ENCODE data around the gene PROK1. TPM values are rescaled to one million over a fixed set of nuclear protein-coding genes. Genes with fewer than 3 reads are reported as not detected.

PROK1 gene
- total and polyA plus RNA-seq, 2 of the 13 experiments (the other 11 are each of a cell fraction or from before 2014, with no cell fraction given), result 0.07 TPM; not detected in 1

- no peak for TF ChIP-seq POGZ (CRISPR knock-in tag; IDR thresholded peaks at IDR 0.05)
- TF ChIP-seq ZNF367 (CRISPR knock-in tag; IDR thresholded peaks at IDR 0.05; ENCODE audit: borderline replicate concordance), result no peak
- TF ChIP-seq SRSF9 (IDR thresholded peaks at IDR 0.05; ENCODE audit: borderline replicate concordance, insufficient read depth, low read depth, low read length, poor library complexity, severe bottlenecking), result no peak
- TF ChIP-seq RBAK (CRISPR knock-in tag; IDR thresholded peaks at IDR 0.05), result no peak
- TF ChIP-seq CERS6 (CRISPR knock-in tag; IDR thresholded peaks at IDR 0.05), result no peak
- TF ChIP-seq PHF21A (CRISPR knock-in tag; IDR thresholded peaks at IDR 0.05), result no peak
- no peak for TF ChIP-seq ZNF205 (CRISPR knock-in tag; IDR thresholded peaks at IDR 0.05)
- TF ChIP-seq AGO1 (IDR thresholded peaks at IDR 0.05; ENCODE audit: low read depth, low read length, poor library complexity, severe bottlenecking), result no peak
Measured at GRCh38 chr1:110411173-110411735, 39.7 kb upstream of the PROK1 start (continued).

- ATAC-seq (peak; percentile 89), DNase-seq (ENCODE audit: low spot score) (peak; percentile 69), FAIRE-seq (peak; percentile 67)
- Histone ChIP-seq H4K20me1 (ENCODE audit: insufficient read depth, low read length) (no peaks in the 10 kb centered on the region), H3K27me3 (ENCODE audit: control insufficient read depth in 1 of 2, insufficient read depth in 2 of 2, low read length in 2 of 2) (no peaks in the 10 kb centered on the region; a peak in 1 of 5 replicates), H3K4me3 (replicated peaks in 1 of 3; ENCODE audit: insufficient read depth in 1 of 3, low read depth in 2 of 3, low read length in 3 of 3) (no peak overlapping the region), H2AFZ (ENCODE audit: low read length) (no peak overlapping the region), H3K79me2 (ENCODE audit: insufficient read depth, low read length) (peaks cover 3% of the 10 kb centered on the region), H3K4me1 (ENCODE audit: insufficient read depth, low read length) (peaks cover 13% of the 10 kb centered on the region), H3K36me3 (replicated peaks in 1 of 2; ENCODE audit: control insufficient read depth in 1 of 2, insufficient read depth in 2 of 2, low read length in 2 of 2) (no peaks in the 10 kb centered on the region), H3K4me2 (ENCODE audit: low read depth, low read length) (no peak overlapping the region), H3K27ac (ENCODE audit: extremely low read length, insufficient read depth, low read length) (no peak overlapping the region), H3K9ac (ENCODE audit: insufficient read depth, low read depth, low read length) (no peak overlapping the region), H3K9me3 (ENCODE audit: low read length) (no peaks in the 10 kb centered on the region)
- BruUV-seq (replicated peaks), result no TSS peak
- intact Hi-C loops (cut with micrococcal nuclease; ENCODE audit: unreplicated experiment) (loop anchor here (1.0 kb wide), 1 partner anchor 209 kb away; no protein-coding TSS in a partner anchor), in situ Hi-C loops (cut with HindIII; ENCODE audit: extremely low pct_ligation_motif_present, low pct_unique_long_range_greater_than_20kb) (loop anchor here (5.0 kb wide), 1 partner anchor 50 kb away; no protein-coding TSS in a partner anchor)
- POLR2A ChIA-PET, result no interaction called here
- 8% methylated on average over 2 of the region's 4 CpGs for WGBS (ENCODE audit: low lambda C conversion rate)
- CTCF ChIA-PET (ENCODE audit: low intra/inter-chr PET ratio, low total read pairs), result interaction anchor here (1.0 to 2.1 kb wide), 5 partner anchors 42 to 209 kb away, joined by 4 to 28 read pairs (median 5); no protein-coding TSS in a partner anchor
- peak; percentile 71 for TF ChIP-seq RAD21 (CRISPR knock-in tag; IDR thresholded peaks at IDR 0.05)
- TF ChIP-seq ZNF691 (CRISPR knock-in tag; IDR thresholded peaks at IDR 0.05; ENCODE audit: borderline replicate concordance, low read depth), result peak; percentile 36; the same call in 1 of the 2 replicates
- TF ChIP-seq ZBTB20 (CRISPR knock-in tag; IDR thresholded peaks at IDR 0.05; ENCODE audit: borderline replicate concordance, low read depth), result no peak
- no peak for TF ChIP-seq SOX6 (IDR thresholded peaks at IDR 0.05)
- peak; percentile 7; the same call in 1 of the 2 replicates for TF ChIP-seq SOX6 (CRISPR knock-in tag; IDR thresholded peaks at IDR 0.05)
- TF ChIP-seq FOSL2 (CRISPR knock-in tag; IDR thresholded peaks at IDR 0.05), result peak; percentile 35
- peak; percentile 85 for TF ChIP-seq XRCC5 (optimal IDR thresholded peaks at IDR 0.05; ENCODE audit: low read length)
- TF ChIP-seq ZNF687 (CRISPR knock-in tag; IDR thresholded peaks at IDR 0.05), result no peak
- TF ChIP-seq CCAR2 (optimal IDR thresholded peaks at IDR 0.05; ENCODE audit: low read depth, low read length), result no peak
- peak; percentile 85 for TF ChIP-seq STAG1 (CRISPR knock-in tag; IDR thresholded peaks at IDR 0.05)
Measured at GRCh38 chr1:110412576-110412975, 38.4 kb upstream of the PROK1 start.
